PC-9 (cell line): ENCODE measurements around the gene HINT1. TPM values are rescaled to one million over a fixed set of nuclear protein-coding genes. Genes with fewer than 3 reads are reported as not detected.

ENCODE experiments used
- BruUV-seq: library from RNA; stranded (reverse); fragments of 400-500 nt; replicated peaks from 2 replicates; lab custom pipeline; 2021; lab: Mats Ljungman, UMichigan
- CTCF ChIA-PET: fragments of 300-600 bp; sonication (Branson Sonifier 250); formaldehyde crosslinking; loops from one replicate; lab custom pipeline; 2022; ENCODE audit warnings: antibody characterized with exemption; lab: Charles Lee
- POLR2A ChIA-PET: fragments of 300-600 bp; sonication (Branson Sonifier 250); formaldehyde crosslinking; loops from one replicate; lab custom pipeline; 2022; ENCODE audit warnings: antibody characterized with exemption; ENCODE audit not compliant: unreplicated experiment; lab: Charles Lee
- DNase-seq, 2 experiments: peaks; one replicate each; pipeline versions ENCODE4 v3.0.0 to v3.0.0-alpha.2; 2015 to 2022; ENCODE audit warnings: mixed read lengths in 1 of 2
- H2AFZ ChIP-seq: fragments of 200-600 bp; sonication (generic); 2 replicates; pipeline ENCODE4 v1.8.1; 2017; ENCODE audit warnings: antibody characterized with exemption
- H3F3A ChIP-seq: fragments of 200-600 bp; sonication (generic); 2 replicates; pipeline ENCODE4 v1.8.1; 2017; ENCODE audit warnings: antibody characterized with exemption, mild to moderate bottlenecking, low read depth; ENCODE audit not compliant: insufficient read depth
- H3K27ac ChIP-seq: fragments of 200-600 bp; sonication (generic); 2 replicates; pipeline ENCODE4 v1.6.1; 2016; ENCODE audit warnings: mixed run types
- H3K27me3 ChIP-seq: fragments of 200-600 bp; sonication (generic); 2 replicates; pipeline ENCODE4 v1.6.1; 2016; ENCODE audit warnings: low read depth, mixed run types; ENCODE audit not compliant: insufficient read depth
- H3K36me3 ChIP-seq: fragments of 200-600 bp; sonication (generic); 2 replicates; pipeline ENCODE4 v1.6.1; 2016; ENCODE audit warnings: low read depth, mixed run types
- H3K4me1 ChIP-seq: fragments of 200-600 bp; sonication (generic); replicated peaks from 2 replicates; pipeline ENCODE4 v1.6.1; 2016; ENCODE audit warnings: mixed run types; ENCODE audit not compliant: insufficient read depth
- H3K4me2 ChIP-seq: fragments of 200-600 bp; sonication (generic); 2 replicates; pipeline ENCODE4 v1.6.1; 2017; ENCODE audit warnings: mixed run types
- H3K4me3 ChIP-seq: fragments of 200-600 bp; sonication (generic); 2 replicates; pipeline ENCODE4 v1.6.1; 2016; ENCODE audit warnings: mixed run types
- H3K79me2 ChIP-seq: fragments of 200-600 bp; sonication (generic); 2 replicates; pipeline ENCODE4 v1.6.1; 2017; ENCODE audit warnings: low read depth, mixed run types
- H3K9me2 ChIP-seq: fragments of 200-600 bp; sonication (generic); 2 replicates; pipeline ENCODE4 v1.8.1; 2017; ENCODE audit warnings: mild to moderate bottlenecking; ENCODE audit not compliant: insufficient read depth
- H3K9me3 ChIP-seq: fragments of 200-600 bp; sonication (generic); 2 replicates; pipeline ENCODE4 v1.8.1; 2016; ENCODE audit warnings: low read depth; ENCODE audit not compliant: insufficient read depth
- H4K20me1 ChIP-seq: fragments of 200-600 bp; sonication (generic); 2 replicates; pipeline ENCODE4 v1.8.1; 2017; ENCODE audit not compliant: insufficient read depth
- EZH2 ChIP-seq: fragments of 200-600 bp; sonication (generic); IDR thresholded peaks from 2 replicates; pipeline ENCODE4 v1.8.0; 2017; ENCODE audit warnings: antibody characterized with exemption, low read depth
- intact Hi-C: fragments of 100-400 bp; cut with micrococcal nuclease; formaldehyde crosslinking; loops from one replicate; pipeline ENCODE4 v1.10.0; 2022; ENCODE audit not compliant: unreplicated experiment
- total RNA-seq: library from RNA; stranded (reverse); gene quantifications from 2 replicates; pipeline ENCODE4 v1.2.3, GENCODE V29; 2021
- TF ChIP-seq, protein P1 (sequence below): fragments of 200-600 bp; sonication (generic); conservative IDR thresholded peaks from 2 replicates; pipeline ENCODE4 v1.6.1; 2017; ENCODE audit warnings: mixed run types, antibody characterized with exemption, mild to moderate bottlenecking, moderate library complexity

The HINT1 gene
- total RNA-seq, 1 experiment from 2014 or later: 262 TPM

DNA sequence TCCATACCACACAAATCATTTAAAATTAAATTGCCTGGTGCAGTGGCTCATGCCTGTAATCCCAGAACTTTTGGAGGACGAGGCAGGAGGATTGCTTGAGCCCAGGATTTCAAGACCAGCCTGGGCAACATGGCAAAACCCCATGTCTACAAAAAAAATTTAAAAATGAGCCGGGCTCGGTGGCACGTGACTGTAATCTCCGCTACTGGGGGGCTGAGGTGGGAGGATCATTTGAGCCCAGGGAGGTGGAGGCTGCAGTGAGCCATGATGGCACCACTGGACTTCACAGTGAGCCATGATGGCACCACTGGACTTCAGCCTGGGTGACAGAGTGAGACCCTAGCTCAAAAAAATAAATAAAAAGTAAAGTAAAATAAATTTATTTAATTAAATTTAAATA is 46.6 kb upstream of the HINT1 start:
- ChIA-PET POLR2A (no interaction called here), CTCF (no interaction called here)
- no peak for DNase-seq
- H4K20me1 ChIP-seq: no peaks in the 10 kb centered on the region
- intact Hi-C loops: no loop called here
- no peaks in the 10 kb centered on the region for H3K79me2 ChIP-seq
- no peaks in the 10 kb centered on the region for H3K4me1 ChIP-seq
- H3K36me3 ChIP-seq: no peaks in the 10 kb centered on the region
- TF ChIP-seq, protein P1, sequence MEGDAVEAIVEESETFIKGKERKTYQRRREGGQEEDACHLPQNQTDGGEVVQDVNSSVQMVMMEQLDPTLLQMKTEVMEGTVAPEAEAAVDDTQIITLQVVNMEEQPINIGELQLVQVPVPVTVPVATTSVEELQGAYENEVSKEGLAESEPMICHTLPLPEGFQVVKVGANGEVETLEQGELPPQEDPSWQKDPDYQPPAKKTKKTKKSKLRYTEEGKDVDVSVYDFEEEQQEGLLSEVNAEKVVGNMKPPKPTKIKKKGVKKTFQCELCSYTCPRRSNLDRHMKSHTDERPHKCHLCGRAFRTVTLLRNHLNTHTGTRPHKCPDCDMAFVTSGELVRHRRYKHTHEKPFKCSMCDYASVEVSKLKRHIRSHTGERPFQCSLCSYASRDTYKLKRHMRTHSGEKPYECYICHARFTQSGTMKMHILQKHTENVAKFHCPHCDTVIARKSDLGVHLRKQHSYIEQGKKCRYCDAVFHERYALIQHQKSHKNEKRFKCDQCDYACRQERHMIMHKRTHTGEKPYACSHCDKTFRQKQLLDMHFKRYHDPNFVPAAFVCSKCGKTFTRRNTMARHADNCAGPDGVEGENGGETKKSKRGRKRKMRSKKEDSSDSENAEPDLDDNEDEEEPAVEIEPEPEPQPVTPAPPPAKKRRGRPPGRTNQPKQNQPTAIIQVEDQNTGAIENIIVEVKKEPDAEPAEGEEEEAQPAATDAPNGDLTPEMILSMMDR: no peak
- TF ChIP-seq EZH2: no peak
- BruUV-seq: no TSS peak
- no peaks in the 10 kb centered on the region for H3K27me3 ChIP-seq
- no peaks in the 10 kb centered on the region for H3K9me2 ChIP-seq
- no peak overlapping the region for H3K27ac ChIP-seq
- H3K4me3 ChIP-seq: no peak overlapping the region
- H3K9me3 ChIP-seq: no peaks in the 10 kb centered on the region
- H3K4me2 ChIP-seq: no peak overlapping the region
- peaks cover 3% of the 10 kb centered on the region; the same call in 1 of the 2 replicates for H3F3A ChIP-seq
- H2AFZ ChIP-seq: no peak overlapping the region

DNA sequence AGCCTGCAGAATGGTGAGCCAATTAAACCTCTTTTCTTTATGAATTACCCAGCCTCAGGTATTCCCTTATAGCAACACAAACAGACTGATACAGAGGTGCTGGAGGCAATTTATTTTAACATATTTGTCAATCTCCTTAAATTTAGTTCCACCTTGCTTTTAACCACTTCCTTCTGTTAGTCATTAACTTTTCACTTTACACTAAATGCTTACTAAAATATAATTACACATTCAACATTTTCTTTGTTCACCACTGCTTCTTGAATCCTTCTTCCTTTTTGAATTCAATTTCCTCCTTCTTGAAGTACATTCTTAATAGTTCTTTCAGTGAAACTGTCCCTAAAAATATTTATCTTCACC is 45.1 kb upstream of the HINT1 start:
- Histone ChIP-seq H3K9me2 (no peaks in the 10 kb centered on the region), H3K27me3 (no peaks in the 10 kb centered on the region), H3K9me3 (no peaks in the 10 kb centered on the region), H3K27ac (no peak overlapping the region), H3K36me3 (no peaks in the 10 kb centered on the region), H3K79me2 (no peaks in the 10 kb centered on the region), H3K4me1 (no peaks in the 10 kb centered on the region), H2AFZ (no peak overlapping the region), H3F3A (peaks cover 3% of the 10 kb centered on the region; the same call in 1 of the 2 replicates), H3K4me2 (no peak overlapping the region), H3K4me3 (no peak overlapping the region), H4K20me1 (no peaks in the 10 kb centered on the region)
- TF ChIP-seq, protein P1: no peak
- no peak for TF ChIP-seq EZH2
- POLR2A ChIA-PET: no interaction called here
- CTCF ChIA-PET: no interaction called here
- intact Hi-C loops: no loop called here
- BruUV-seq: no TSS peak
- DNase-seq: no peak

DNA sequence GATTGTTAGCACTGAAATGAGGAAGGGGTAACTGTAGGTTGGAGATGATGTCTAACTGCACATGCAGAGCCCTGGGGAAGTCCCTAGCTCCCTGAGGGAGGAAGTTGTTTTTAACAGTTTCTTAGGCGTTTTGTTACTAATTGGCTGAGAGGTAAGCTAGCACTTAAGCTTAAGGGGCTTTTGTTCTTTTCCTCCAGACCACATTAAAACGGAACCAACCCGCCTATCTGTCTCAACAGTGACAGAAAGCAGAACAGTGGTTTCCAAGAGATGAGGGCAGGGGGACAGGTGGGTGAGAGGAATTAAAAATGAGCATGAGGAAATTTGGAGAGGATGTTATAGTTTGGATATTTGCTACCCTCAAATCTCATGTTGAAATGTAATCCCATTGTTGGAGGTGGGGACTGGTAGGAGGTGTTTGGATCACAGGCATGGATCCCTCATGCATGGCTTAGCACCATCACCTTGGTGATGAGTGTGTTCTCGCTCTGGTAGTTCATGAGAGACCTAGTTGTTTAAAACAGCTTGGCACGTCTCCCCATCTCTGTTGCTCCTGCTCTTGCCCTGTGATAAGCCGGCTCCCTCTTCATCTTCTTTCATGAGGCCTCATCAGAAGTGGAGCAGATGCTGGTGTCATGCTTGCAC is 44.6 kb upstream of the HINT1 start:
- H3K4me2 ChIP-seq: no peak overlapping the region
- POLR2A ChIA-PET: no interaction called here
- peaks cover 3% of the 10 kb centered on the region; the same call in 1 of the 2 replicates for H3F3A ChIP-seq
- no peaks in the 10 kb centered on the region for H3K79me2 ChIP-seq
- no peaks in the 10 kb centered on the region for H3K9me3 ChIP-seq
- H2AFZ ChIP-seq: no peak overlapping the region
- H3K27me3 ChIP-seq: no peaks in the 10 kb centered on the region
- H3K4me3 ChIP-seq: no peak overlapping the region
- CTCF ChIA-PET: no interaction called here
- DNase-seq: no peak
- no peaks in the 10 kb centered on the region for H3K9me2 ChIP-seq
- BruUV-seq: no TSS peak
- intact Hi-C loops: no loop called here
- H3K4me1 ChIP-seq: no peaks in the 10 kb centered on the region
- H4K20me1 ChIP-seq: no peaks in the 10 kb centered on the region
- H3K27ac ChIP-seq: no peak overlapping the region
- no peaks in the 10 kb centered on the region for H3K36me3 ChIP-seq
- TF ChIP-seq, protein P1: no peak
- no peak for TF ChIP-seq EZH2
